Hematopoietic multipotent progenitor cell treated with erythropoietin and hydrocortisone succinate and interleukin-3 and kit ligand, for 15 days (in vitro differentiated cells): Measurements from ENCODE around the gene CYTH3.
A peak's percentile ranks its signal among the peaks of the same experiment; 100 is the strongest.
"Not testable (repeated sequence)": the region's sequence is repeated elsewhere in the genome, so short reads cannot be mapped to it uniquely, and the experiment has no call there.

Experiments used
- DNase-seq: peaks from one replicate; pipeline ENCODE4 v3.0.0-alpha.2; 2015; ENCODE audit warnings: low spot score

CYTH3 gene

DNA sequence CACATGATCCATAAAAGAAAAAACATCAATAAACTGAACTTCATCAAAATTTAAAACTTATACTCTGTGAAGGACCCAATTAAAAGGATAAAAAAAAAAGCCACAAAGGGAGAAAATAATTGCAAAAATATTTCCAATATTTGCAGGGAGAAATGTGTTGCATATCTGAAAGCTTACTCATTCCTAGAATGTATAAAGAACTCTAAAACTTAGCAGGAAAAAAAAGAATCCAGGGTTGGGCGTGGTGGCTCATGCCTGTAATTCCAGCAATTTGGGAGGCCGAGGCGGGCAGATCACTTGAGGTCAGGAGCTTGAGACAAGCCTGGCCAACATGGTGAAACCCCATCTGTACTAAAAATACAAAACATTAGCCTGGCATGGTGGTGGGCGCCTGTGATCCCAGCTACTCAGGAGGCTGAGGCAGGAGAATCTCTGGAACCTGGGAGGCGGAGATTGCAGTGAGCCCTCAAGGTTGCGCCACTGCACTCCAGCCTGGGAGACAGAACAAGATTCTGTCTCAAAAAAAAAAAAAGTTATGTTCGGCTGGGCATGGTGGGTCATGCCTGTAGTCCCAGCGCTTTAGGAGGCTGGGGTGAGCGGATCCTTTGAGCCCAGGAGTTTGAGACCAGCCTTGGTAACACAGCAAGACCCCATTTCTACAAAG is 11.1 kb upstream of the CYTH3 start:
- not testable (repeated sequence) for DNase-seq

DNA sequence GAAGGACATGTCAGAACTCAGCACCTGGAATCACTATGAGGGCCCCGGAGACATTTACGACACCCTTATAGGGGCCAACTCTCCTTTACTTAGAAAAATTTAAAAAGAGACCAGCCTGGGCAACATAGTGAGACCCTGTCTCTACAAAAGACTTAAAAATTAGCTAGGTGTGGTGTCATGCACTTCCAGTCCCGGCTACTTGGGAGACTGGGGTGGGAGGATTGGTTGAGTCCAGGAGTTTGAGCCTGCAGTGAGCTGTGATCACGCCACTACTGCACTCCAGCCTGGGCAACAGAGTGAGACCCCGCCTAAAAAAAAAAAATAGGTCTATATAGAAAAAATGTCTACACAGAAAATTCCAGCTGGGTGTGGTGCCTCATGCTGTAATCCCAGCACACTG is 7.5 kb upstream of the CYTH3 start:
- no peak for DNase-seq

DNA sequence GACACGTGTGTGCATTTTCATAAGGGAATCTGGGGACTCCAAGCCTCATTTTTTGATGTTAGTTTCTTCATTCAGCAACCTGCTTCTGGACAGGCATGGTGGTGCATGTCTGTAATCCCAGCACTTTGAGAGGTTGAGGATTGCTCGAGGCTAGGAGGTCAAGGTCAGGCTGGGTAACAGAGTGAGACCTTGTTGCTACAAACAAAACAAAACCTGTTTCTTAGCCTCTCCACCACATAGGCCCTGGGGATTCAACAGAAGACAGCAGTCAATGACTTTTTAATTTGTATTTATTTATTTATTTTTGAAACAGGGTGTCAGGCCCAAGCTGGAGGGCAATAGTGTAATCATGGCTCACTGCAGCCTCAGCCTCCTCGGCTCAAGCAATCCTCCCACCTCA is 6.9 kb upstream of the CYTH3 start:
- no peak for DNase-seq

DNA sequence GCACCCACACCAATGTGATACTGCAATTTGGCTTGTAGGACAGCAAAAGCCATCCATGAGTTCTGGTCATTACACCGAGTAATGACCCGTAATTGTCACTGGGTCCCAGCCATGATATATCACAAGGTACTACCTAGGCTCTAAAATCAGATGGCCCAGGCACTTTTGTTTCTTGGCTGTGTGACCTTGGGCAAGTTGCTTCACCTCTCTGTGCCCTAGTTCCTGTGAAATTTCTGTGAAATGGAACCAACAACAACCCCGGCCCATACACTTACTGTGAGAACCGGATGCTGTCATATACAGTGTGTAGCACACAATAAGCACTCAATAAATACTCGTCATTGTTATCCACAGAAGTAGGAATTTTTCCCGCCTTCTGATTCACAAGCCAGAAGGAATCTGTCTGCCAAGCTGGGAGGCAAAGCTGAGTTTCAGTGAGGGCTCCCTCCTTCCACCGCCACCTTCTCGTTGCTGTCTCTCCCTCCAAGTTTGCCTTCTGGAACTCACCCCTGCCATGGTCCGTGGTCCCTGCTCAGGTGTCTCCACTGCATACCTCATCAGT is 6.4 kb upstream of the CYTH3 start:
- DNase-seq = no peak

DNA sequence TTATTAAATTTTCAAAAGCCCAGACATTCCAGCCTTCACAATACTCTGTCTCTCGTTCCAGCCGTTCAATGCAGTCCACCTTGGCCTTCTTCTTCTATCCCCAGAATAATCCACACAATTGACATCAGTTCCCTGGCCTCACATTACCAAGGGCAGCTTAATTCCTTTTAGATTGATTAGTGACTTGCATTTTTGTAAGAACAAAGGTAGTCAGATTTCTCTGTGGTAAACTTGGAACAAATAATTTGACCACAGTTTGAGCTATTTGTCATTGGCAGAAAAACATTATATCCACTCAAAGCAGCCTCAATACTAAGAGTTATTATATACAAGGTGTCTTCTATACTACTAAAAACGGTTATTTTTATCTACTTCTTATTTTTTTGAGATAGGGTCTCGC is 5.1 kb upstream of the CYTH3 start:
- DNase-seq = no peak

DNA sequence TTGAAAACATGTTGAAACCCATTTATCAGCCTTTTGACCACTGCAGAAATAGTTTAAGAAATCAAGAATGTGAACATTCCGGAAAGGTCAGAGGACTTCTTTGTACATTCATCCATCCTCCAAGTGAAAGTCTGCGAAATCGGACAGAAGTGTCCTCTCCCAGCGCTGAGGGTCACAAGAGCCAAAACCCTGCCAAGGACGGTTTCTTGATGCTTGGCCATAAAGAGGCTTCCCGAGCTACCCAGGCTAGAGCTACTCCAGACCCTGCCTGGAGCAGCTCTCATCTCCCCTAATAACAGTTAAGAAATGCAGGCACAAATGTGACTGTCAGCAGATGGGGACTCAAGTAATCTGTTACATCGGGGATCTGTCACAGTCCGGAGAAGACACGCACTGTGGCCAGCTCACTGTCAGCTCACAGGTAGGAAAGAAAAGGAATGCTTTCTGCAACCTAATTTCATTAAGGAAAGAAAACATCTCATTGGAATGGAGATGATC is 4.5 kb upstream of the CYTH3 start:
- DNase-seq = no peak

DNA sequence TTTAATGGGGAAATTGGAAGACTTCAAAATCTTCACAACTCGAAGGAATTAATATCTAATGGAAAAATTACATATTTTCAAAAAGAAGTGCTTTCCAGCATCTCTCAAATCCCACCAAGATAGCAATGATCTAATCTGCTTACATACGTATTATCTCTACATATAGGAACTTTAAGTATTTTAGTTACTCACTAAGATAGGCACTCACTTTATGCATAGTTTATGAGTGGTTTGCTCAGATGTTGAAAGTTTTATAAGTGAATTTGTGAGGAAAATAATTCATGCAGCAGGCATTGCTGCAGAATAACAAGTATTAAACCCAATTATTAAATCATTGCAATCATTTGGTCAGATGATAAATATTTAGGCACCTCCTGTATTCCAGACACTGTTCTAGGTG is 2.3 kb upstream of the CYTH3 start:
- no peak for DNase-seq

DNA sequence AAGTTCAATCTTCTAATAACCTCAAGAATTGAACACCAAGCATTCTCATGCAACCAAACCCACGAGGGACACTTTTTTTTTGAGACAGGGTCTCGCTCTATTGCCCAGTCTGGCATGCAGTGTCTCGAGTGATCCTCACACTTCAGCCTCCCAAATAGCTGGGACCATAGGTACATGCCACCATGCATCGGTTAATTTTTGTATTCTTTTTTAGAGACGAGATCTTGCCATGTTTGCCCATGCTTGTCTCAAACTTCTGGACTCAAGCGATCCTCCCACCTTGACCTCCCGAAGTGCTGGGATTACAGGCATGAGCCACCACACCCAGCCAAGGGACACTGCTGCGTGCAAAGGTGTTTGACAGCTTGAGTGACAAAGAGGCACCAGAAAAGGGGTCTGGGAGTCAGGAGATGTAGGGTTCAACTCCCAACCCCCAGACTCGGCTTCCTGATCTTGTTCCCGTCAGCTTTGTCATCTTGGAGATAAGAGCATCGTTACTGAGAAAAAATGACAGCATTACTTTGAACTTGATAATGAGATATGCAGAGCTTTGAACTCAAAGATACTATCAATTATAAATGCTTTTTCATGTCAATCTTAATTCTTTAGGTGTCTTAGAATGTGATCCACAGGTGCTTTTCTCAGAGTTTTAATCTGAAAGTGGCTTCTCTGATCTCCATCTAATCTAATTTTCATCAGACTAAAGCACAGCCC is 1.6 kb upstream of the CYTH3 start:
- no peak for DNase-seq

DNA sequence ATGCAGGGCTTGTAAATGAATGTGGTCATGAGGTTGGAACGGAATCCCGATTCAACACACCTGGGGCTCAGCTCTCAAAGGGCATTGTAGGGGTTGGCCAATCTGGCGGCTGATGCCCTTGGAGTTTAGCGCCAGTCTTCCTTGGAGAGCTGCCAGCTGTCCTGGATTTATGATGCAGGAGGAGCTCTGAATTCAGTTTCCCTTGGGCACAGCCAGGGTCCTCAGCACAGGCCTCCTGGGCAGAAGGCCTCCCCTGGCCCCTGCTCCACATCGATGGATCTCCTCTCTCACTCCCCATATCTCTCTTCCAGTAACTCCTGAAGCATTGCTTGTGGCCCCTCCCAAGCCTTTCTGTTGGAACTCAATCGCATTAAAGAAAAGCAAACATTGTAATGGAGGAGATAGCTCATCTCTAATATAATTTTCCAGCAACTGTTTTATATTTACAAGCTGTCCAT is 985 bp upstream of the CYTH3 start:
- no peak for DNase-seq

DNA sequence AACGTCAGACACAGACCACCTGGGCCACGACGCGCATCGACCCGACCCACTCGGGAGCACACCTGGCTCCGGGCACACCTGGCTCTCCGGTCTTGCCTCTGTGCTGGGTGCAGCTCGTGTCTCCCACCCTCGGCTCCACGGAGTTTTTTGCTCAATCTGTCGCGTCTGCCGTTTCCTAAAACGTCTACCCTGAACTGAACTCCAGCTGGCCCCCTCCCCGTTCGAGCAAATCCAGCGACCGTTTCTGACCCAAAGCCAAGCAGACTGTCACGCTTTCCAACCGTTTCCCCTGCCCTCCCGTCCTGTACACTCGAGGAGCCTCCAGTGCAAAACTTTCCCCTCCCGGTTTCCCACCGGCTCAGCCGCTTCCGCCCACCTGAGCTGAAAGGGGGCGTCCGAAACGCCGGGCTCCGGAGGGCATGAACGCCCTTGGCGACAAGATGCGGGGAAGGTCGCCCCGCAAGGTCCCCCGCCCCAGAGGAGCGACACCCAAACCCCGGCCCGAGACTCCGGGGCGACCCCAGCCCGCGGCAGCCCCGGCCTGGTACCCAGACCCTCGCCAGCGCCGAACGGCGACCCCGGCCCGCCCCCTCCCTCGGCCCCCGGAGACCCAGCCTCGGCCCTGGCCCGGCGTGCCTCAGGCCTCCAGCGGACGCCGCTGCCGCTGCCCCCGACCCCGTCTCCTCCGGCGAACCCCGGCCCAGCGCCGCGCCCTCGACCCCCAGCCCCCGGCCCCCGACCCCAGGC is 557 bp downstream of the CYTH3 start:
- no peak for DNase-seq

DNA sequence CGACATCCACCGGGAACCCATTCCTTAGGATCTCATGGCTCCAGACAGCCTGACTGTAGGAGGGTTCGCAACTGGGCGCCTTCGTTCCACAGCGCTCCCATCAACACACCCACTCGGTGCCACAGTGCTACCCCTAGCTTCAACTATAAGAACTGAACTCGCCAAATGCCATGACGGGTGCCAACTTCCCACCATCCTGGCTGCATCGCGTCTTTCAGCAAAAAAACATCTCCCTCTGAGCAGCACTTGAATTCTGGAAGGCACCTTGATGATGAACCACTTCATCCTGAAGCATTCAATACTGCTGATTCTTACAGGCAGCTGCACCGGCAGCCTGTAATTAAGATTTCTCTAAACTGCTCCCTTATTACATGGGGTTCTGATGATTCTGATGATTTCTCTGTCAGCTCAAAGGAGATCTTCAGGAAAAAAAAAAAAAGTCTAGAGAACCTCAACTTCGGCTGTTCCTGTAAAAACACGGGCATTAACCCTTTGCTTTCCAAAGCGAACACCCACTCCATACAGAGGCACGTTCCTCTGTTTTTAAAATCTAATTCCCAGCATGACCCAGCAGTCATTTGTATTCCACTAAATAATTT is 1.3 kb downstream of the CYTH3 start:
- DNase-seq = peak; percentile 59

DNA sequence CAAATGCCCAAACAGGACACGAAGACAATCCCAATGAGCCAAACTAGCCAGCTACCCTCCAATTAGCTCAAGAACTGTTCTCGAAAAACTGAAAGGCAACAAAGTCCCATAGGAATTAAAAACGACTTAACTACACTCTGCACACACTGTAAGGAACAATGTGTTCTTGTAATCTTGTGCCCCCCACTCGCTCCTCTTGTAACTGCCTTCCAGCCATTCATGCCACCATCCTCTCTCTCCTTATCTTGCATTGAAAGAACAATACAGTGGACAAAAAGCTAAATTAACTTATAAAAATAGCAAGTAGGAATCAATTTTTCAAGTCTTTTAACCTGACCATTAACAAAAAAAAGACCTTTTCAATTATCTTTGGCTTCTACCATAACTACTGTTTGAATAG is 2.9 kb downstream of the CYTH3 start:
- no peak for DNase-seq

DNA sequence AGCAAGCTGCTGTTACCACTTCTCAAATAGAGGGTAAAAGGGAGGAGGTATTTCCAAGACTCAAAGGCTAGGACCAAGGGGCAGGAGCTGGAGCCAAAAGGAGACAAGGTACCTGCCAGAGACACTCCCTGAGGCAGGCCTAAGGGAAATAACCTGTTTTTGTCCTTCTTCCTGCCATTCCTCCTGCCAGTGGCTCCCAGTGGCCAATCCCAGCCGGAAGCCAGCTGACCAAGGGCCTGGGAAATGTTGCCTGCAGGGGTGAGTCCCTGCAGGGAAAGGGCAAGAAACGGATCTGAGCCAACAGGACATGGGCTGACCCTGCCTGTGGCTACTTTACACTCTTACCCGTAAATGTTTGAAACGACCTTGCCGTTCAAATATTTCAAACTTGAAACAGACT is 3.5 kb downstream of the CYTH3 start:
- DNase-seq = no peak

DNA sequence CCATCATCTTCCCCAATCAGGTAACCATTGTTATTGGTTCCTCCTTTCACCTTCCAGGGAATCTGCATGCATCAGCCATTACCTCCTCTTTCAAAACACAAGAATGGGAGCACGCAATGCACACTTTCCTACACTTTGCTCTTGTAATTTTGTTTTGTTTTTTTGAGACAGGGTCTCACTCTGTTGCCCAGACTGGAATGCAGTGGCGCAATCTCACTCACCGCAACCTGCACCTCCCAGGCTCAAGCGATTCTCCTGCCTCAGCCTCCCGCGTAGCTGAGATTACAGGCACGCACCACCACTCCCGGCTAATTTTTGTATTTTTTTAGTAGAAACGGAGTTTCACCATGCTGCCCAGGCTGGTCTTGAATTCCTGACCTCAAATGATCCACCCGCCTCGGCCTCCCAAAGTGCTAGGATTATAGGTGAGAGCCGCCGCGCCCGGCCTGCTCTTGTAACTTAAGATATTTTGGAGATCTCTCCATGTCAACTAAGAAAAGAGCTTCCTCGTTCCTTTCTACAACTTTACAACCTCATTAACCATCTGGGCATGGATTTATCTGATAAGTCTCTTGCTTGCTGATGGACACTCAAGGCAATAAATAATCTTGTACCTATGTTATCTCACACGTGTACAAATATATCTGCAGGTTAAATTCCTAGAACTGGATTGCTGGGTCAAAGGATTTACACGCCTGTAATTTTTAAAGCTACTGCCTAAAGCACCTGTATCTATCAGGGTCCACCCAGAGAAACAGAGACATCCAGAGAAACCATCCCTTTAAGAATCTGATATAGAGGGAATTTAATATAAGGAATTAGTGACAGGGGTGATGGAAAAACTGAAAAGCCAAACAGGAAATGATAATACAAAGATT is 4.2 kb downstream of the CYTH3 start:
- DNase-seq = no peak

DNA sequence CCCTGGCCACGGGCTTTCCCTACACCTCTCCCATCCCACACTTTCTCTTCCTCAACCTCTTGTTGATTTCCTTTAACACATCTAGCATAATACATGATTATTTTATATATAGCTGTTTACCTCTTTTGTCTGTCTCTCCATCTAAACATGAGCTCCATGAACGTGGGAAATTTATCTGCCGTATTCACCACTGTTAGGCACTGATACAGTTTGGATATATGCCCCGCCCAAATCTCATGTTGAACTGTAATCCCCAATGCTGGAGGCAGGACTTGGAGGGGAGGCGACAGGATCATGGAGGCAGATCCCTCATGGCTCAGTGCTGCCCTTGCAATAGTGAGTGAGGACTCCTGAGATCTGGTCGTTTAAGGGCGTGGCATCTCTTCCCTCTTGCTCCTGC is 5.7 kb downstream of the CYTH3 start:
- no peak for DNase-seq

DNA sequence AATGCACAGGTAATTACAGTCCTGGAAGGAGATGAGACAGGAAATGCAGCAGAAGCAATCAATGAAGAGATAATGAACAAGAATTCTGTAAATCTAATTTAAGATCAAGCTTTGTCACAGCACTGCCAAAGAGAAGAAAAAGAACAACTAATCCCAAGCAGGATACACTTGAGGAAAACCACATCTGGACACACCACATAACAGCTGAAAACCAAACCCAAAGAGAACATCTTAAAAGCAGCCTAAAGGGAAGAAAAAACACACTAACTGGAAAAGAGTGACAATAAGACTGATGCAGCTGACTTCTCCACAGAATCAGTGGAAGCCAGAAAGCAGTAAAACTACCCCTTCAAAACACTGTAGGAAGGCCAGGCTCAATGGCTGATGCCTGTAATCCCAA is 10.2 kb downstream of the CYTH3 start:
- no peak for DNase-seq

DNA sequence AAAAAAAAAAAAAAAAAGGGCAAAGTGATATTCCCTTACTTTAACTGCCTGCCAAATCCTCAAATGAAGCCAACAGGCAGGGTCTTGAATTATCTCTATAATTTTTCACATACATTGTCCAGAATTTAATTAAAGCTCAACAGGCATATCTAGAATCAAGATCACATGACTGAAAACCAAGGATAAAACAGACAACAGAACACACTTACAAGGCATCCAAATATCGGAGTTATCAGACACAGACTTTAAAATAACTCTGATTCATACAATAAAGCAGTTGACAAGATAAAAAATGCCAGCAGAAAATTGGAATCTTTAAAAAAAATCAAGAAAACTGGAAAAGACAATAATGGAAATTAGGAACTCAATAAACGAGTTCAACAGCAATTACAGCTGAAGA is 10.7 kb downstream of the CYTH3 start:
- no peak for DNase-seq

DNA sequence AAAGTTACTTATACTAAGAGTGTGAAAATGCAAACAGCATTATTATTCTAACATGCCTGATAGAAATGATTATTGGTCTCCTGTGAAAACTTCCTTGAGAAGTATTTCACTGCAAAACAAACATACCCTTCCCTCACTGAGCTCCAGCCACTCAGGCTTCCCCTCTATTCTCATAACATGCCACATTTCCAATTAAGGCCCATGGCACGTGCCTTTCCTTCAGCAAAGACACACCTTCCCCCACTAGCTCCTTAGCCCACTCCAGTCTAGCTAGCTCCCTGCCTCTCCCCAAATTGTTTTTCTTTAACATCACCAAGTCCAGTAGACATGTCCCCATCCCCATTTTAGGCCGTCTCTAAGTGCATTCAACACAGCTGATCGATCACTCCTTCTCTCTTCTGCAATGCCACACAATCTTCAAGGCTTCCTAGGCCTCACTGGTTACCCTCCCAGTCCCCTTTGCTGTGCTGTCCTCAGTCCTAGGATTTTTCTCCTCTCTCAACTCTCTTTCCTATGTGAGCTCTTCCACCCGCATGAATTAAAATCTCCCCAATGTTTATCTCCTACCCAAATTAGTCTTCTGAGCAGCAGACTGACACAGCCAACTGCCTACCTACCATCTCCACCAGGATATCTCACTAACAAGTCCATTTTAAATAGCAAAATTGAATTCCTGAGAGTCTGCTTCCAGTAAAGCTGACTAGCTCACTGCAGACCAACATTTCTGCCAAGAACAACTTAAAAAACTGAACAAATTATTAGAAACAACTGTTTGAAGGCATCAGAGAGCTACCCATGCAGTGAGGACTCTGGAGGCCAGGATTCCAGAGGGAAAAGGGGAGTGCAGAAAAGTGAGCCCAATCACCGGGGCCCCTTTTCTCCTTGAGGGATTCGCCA is 11.9 kb downstream of the CYTH3 start:
- no peak for DNase-seq

DNA sequence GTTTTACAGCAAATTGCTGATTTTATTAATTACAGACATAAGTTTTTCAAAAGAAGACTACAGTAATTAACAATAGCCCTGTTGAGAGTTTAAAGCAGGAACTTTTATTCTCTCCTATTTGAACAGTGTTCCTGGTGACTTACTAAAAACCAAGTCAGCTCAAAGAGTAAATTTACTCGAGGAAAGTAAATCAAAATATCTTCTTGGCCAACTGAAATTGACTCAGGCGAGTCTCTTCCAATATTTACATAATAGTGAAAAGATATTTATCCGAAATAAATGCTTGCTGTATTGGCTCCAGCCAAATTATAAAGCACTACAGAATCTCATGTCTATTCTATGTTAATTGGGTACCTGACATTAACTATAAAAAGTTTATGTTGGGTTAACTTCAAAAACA is 13.2 kb downstream of the CYTH3 start:
- no peak for DNase-seq

DNA sequence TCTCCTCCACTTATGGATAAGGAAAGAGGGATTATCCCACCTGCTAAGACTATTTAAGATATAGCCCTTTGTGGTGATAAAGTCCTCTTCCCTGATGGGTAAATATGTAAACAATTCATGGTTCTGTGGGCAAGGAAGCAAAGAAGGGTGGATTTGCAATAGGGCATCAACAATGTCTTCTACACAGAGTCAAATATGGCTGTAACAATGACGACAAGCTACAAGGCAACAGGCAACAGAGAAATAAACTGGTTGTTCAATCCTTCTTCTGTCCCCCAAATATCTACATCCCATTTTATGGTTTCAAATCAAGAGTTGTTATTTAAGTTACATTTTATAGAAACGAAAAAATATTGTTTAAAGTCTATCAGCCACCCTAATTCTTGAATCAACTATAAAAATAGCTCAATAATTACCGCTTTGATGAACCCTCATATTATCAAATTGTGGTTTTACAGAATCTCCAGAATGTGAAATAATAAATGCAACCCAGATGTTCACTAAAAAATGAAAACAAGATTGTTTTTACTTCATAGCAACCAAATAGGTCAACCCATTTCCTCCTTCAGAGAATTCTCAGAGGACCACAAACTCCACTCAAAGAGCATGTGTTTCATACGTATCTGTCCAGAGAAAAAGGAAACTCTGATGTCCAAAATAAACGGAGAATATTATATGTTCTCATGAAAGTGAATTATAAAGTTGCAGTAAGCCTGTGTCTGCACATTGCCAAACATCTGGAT is 13.8 kb downstream of the CYTH3 start:
- DNase-seq = no peak
